WTC11 (cell line): ENCODE data around the gene KRT79. TPM values are rescaled to one million over a fixed set of nuclear protein-coding genes. Genes with fewer than 3 reads are reported as not detected.

ENCODE experiments used
- ATAC-seq: fragments of 200-7000 bp; cut with Tn5 transposase; 2 replicates; pipeline ENCODE4 v1.10.0; 2021; ENCODE audit warnings: mild to moderate bottlenecking, moderate library complexity
- CTCF ChIA-PET: fragments of 300-600 bp; sonication (Branson Sonifier 250); formaldehyde crosslinking; loops from one replicate; lab custom pipeline; 2021; ENCODE audit warnings: antibody characterized with exemption; lab: Charles Lee
- POLR2A ChIA-PET: fragments of 350-600 bp; sonication (Branson Sonifier 250); formaldehyde crosslinking; loops from one replicate; lab custom pipeline; 2021; ENCODE audit warnings: antibody characterized with exemption; lab: Charles Lee
- DNase-seq: peaks from one replicate; pipeline ENCODE4 v3.0.0; 2021; ENCODE audit warnings: low spot score
- H3K27ac Mint-ChIP-seq: 2 replicates; pipeline ENCODE4 v1.8.0; 2021; ENCODE audit warnings: mixed read lengths
- H3K27me3 Mint-ChIP-seq: 2 replicates; pipeline ENCODE4 v1.8.0; 2021; ENCODE audit warnings: low read depth, mild to moderate bottlenecking, moderate library complexity, mixed read lengths
- H3K36me3 Mint-ChIP-seq: 2 replicates; pipeline ENCODE4 v1.8.0; 2021; ENCODE audit warnings: mixed read lengths
- H3K4me1 Mint-ChIP-seq: 2 replicates; pipeline ENCODE4 v1.8.0; 2022; ENCODE audit warnings: mixed read lengths
- H3K4me3 Mint-ChIP-seq: 2 replicates; pipeline ENCODE4 v1.8.0; 2021; ENCODE audit warnings: mild to moderate bottlenecking, moderate library complexity, mixed read lengths
- H3K9me3 Mint-ChIP-seq: 2 replicates; pipeline ENCODE4 v1.8.0; 2021; ENCODE audit warnings: mixed read lengths
- ATF3 ChIP-seq: sonication (generic); formaldehyde crosslinking; conservative IDR thresholded peaks from 2 replicates; pipeline ENCODE4 v1.8.1; 2022; ENCODE audit warnings: mild to moderate bottlenecking, missing genetic modification reagents
- CREB1 ChIP-seq: sonication (generic); formaldehyde crosslinking; IDR thresholded peaks from 2 replicates; pipeline ENCODE4 v1.8.0; 2023; ENCODE audit warnings: mild to moderate bottlenecking, missing genetic modification reagents
- E2F1 ChIP-seq: sonication (generic); formaldehyde crosslinking; IDR thresholded peaks from 2 replicates; pipeline ENCODE4 v1.8.0; 2022; ENCODE audit warnings: mild to moderate bottlenecking, missing genetic modification reagents
- ELF4 ChIP-seq: sonication (generic); formaldehyde crosslinking; IDR thresholded peaks from 2 replicates; pipeline ENCODE4 v1.8.1; 2022; ENCODE audit warnings: low read depth, mild to moderate bottlenecking, moderate library complexity, missing genetic modification reagents
- NFYB ChIP-seq: sonication (generic); formaldehyde crosslinking; conservative IDR thresholded peaks from 2 replicates; pipeline ENCODE4 v1.8.0; 2022; ENCODE audit warnings: low read depth, missing genetic modification reagents
- NR1H2 ChIP-seq: sonication (generic); formaldehyde crosslinking; IDR thresholded peaks from 2 replicates; pipeline ENCODE4 v1.9.0; 2021; ENCODE audit warnings: mild to moderate bottlenecking, moderate library complexity, missing genetic modification reagents
- PRRX2 ChIP-seq: fragments of 250-450 bp; sonication (Bioruptor Pico); IDR thresholded peaks from 2 replicates; pipeline ENCODE4 v1.8.0; 2021; ENCODE audit warnings: mild to moderate bottlenecking
- SMAD4 ChIP-seq: sonication (generic); formaldehyde crosslinking; IDR thresholded peaks from 2 replicates; pipeline ENCODE4 v1.8.0; 2022; ENCODE audit warnings: mild to moderate bottlenecking, missing genetic modification reagents
- TEAD4 ChIP-seq: sonication (generic); formaldehyde crosslinking; IDR thresholded peaks from 2 replicates; pipeline ENCODE4 v1.8.0; 2022; ENCODE audit warnings: mild to moderate bottlenecking, missing genetic modification reagents
- ZNF138 ChIP-seq: sonication (generic); formaldehyde crosslinking; conservative IDR thresholded peaks from 2 replicates; pipeline ENCODE4 v1.8.1; 2022; ENCODE audit warnings: mild to moderate bottlenecking, moderate library complexity, missing genetic modification reagents
- ZNF263 ChIP-seq: sonication (generic); formaldehyde crosslinking; IDR thresholded peaks from 2 replicates; pipeline ENCODE4 v1.8.1; 2022; ENCODE audit warnings: low read depth, mild to moderate bottlenecking, moderate library complexity, missing genetic modification reagents
- ZNF416 ChIP-seq: fragments of 250-450 bp; sonication (Bioruptor Pico); IDR thresholded peaks from 2 replicates; pipeline ENCODE4 v1.9.0; 2021; ENCODE audit warnings: mild to moderate bottlenecking, inconsistent platforms
- ZNF512 ChIP-seq: sonication (generic); formaldehyde crosslinking; IDR thresholded peaks from 2 replicates; pipeline ENCODE4 v1.8.1; 2022; ENCODE audit warnings: missing genetic modification reagents, borderline replicate concordance
- total RNA-seq: library from RNA; stranded (reverse); gene quantifications from 3 replicates; pipeline ENCODE4 v1.2.3, GENCODE V29; 2021
- TF ChIP-seq, protein P1 (sequence below): sonication (generic); formaldehyde crosslinking; IDR thresholded peaks from 2 replicates; pipeline ENCODE4 v1.8.1; 2023; ENCODE audit warnings: mild to moderate bottlenecking, missing genetic modification reagents
- TF ChIP-seq, protein P2 (sequence below): sonication (generic); formaldehyde crosslinking; IDR thresholded peaks from 2 replicates; pipeline ENCODE4 v1.8.1; 2022; ENCODE audit warnings: low read depth, mild to moderate bottlenecking, moderate library complexity, missing genetic modification reagents, borderline replicate concordance
- TF ChIP-seq, protein P3 (sequence below): fragments of 250-450 bp; sonication (Bioruptor Pico); IDR thresholded peaks from 2 replicates; pipeline ENCODE4 v2.1.2; 2022; ENCODE audit warnings: mild to moderate bottlenecking, moderate library complexity
- TF ChIP-seq, protein P4 (sequence below): fragments of 250-450 bp; sonication (Bioruptor Pico); IDR thresholded peaks from 2 replicates; pipeline ENCODE4 v1.8.0; 2021; ENCODE audit warnings: mild to moderate bottlenecking

Gene KRT79
- total RNA-seq, 1 experiment from 2014 or later, result not detected

GRCh38 chr12:52772188-52772587, 61.9 kb downstream of the KRT79 start:
- no peak overlapping the region for H3K27ac Mint-ChIP-seq
- peaks cover 8% of the 10 kb centered on the region for H3K9me3 Mint-ChIP-seq
- H3K4me3 Mint-ChIP-seq, result no peak overlapping the region
- ATAC-seq (no peak), DNase-seq (no peak)
- no peaks in the 10 kb centered on the region for H3K36me3 Mint-ChIP-seq
- ChIA-PET POLR2A (no interaction called here), CTCF (interaction anchor here (0.9 to 1.7 kb wide), 4 partner anchors 80 to 108 kb away, joined by 3 to 8 read pairs (median 3); no protein-coding TSS in a partner anchor)
- H3K27me3 Mint-ChIP-seq, result peaks cover 4% of the 10 kb centered on the region
- H3K4me1 Mint-ChIP-seq, result no peaks in the 10 kb centered on the region
- TF ChIP-seq ZNF416 (CRISPR knock-in tag) (no peak), NR1H2 (CRISPR knock-in tag) (no peak), SMAD4 (CRISPR knock-in tag) (no peak), ZNF138 (CRISPR knock-in tag) (no peak), E2F1 (CRISPR knock-in tag) (no peak)
- TF ChIP-seq, protein P1, sequence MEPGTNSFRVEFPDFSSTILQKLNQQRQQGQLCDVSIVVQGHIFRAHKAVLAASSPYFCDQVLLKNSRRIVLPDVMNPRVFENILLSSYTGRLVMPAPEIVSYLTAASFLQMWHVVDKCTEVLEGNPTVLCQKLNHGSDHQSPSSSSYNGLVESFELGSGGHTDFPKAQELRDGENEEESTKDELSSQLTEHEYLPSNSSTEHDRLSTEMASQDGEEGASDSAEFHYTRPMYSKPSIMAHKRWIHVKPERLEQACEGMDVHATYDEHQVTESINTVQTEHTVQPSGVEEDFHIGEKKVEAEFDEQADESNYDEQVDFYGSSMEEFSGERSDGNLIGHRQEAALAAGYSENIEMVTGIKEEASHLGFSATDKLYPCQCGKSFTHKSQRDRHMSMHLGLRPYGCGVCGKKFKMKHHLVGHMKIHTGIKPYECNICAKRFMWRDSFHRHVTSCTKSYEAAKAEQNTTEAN, result no peak
- TF ChIP-seq, protein P2, sequence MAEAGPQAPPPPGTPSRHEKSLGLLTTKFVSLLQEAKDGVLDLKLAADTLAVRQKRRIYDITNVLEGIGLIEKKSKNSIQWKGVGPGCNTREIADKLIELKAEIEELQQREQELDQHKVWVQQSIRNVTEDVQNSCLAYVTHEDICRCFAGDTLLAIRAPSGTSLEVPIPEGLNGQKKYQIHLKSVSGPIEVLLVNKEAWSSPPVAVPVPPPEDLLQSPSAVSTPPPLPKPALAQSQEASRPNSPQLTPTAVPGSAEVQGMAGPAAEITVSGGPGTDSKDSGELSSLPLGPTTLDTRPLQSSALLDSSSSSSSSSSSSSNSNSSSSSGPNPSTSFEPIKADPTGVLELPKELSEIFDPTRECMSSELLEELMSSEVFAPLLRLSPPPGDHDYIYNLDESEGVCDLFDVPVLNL (CRISPR knock-in tag), result no peak

DNA sequence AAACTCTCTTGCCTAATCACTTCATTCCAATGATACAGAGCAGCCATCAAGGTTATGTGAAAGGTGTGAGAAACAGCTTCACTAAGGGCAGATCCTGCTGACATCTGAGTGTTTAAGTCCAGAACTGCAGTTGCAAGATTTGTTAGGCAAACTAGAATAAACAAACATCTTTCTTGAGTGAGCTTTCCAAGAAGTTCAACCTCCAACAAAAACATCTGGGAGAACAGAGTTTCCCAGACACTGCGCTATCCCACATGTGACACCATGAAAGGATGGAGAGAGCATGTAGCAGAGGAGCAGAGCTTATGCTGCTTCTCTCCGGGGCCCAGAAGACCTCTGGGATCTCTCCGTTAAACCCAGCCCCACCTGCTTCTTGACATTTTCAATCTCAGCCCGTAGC, 62.6 kb downstream of the KRT79 start:
- no peak overlapping the region for H3K27ac Mint-ChIP-seq
- H3K36me3 Mint-ChIP-seq, result no peaks in the 10 kb centered on the region
- H3K4me3 Mint-ChIP-seq, result no peak overlapping the region
- CTCF ChIA-PET, result interaction anchor here (0.9 to 1.7 kb wide), 4 partner anchors 79 to 108 kb away, joined by 3 to 8 read pairs (median 3); no protein-coding TSS in a partner anchor
- POLR2A ChIA-PET, result no interaction called here
- DNase-seq (no peak), ATAC-seq (no peak)
- peaks cover 4% of the 10 kb centered on the region for H3K27me3 Mint-ChIP-seq
- TF ChIP-seq ZNF263 (CRISPR knock-in tag), result no peak
- TF ChIP-seq TEAD4 (CRISPR knock-in tag), result no peak
- TF ChIP-seq ELF4, result no peak
- TF ChIP-seq, protein P3, sequence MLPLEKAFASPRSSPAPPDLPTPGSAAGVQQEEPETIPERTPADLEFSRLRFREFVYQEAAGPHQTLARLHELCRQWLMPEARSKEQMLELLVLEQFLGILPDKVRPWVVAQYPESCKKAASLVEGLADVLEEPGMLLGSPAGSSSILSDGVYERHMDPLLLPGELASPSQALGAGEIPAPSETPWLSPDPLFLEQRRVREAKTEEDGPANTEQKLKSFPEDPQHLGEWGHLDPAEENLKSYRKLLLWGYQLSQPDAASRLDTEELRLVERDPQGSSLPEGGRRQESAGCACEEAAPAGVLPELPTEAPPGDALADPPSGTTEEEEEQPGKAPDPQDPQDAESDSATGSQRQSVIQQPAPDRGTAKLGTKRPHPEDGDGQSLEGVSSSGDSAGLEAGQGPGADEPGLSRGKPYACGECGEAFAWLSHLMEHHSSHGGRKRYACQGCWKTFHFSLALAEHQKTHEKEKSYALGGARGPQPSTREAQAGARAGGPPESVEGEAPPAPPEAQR (CRISPR knock-in tag), result no peak
- TF ChIP-seq ZNF512 (CRISPR knock-in tag), result no peak
- no peak for TF ChIP-seq NFYB (CRISPR knock-in tag)
- no peak for TF ChIP-seq CREB1 (CRISPR knock-in tag)
- TF ChIP-seq PRRX2 (CRISPR knock-in tag), result no peak
- TF ChIP-seq, protein P4, sequence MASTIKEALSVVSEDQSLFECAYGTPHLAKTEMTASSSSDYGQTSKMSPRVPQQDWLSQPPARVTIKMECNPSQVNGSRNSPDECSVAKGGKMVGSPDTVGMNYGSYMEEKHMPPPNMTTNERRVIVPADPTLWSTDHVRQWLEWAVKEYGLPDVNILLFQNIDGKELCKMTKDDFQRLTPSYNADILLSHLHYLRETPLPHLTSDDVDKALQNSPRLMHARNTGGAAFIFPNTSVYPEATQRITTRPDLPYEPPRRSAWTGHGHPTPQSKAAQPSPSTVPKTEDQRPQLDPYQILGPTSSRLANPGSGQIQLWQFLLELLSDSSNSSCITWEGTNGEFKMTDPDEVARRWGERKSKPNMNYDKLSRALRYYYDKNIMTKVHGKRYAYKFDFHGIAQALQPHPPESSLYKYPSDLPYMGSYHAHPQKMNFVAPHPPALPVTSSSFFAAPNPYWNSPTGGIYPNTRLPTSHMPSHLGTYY (CRISPR knock-in tag), result no peak
- TF ChIP-seq ATF3 (CRISPR knock-in tag), result no peak
- no peaks in the 10 kb centered on the region for H3K4me1 Mint-ChIP-seq
- H3K9me3 Mint-ChIP-seq, result peaks cover 8% of the 10 kb centered on the region

Other genes with a start within 250 kb of the KRT79 start
- gene KRT72, start 232.8 kb downstream of the KRT79 start, total RNA-seq, result 0.11 TPM in 1 of 3 replicates, not detected in the others
- gene KRT73, start 215.8 kb downstream of the KRT79 start, total RNA-seq, result not detected in 3 replicates
- gene KRT2, start 182.1 kb downstream of the KRT79 start, total RNA-seq, result not detected in 3 replicates
- gene KRT1, start 153.9 kb downstream of the KRT79 start, total RNA-seq, result not detected in 3 replicates
- not detected in 3 replicates for gene KRT77, start 130.8 kb downstream of the KRT79 start, total RNA-seq
- gene KRT76, start 57.0 kb downstream of the KRT79 start, total RNA-seq, result not detected in 3 replicates
- not detected in 3 replicates for gene KRT3, start 38.2 kb downstream of the KRT79 start, total RNA-seq
- gene KRT4, start 20.2 kb downstream of the KRT79 start, total RNA-seq, result not detected in 3 replicates
- gene KRT78, start 14.7 kb upstream of the KRT79 start, total RNA-seq, result not detected in 3 replicates
- 424 to 477 TPM (median 429 TPM) in 3 replicates for gene KRT8, start 70.8 kb upstream of the KRT79 start, total RNA-seq
- gene KRT18, start 114.8 kb upstream of the KRT79 start, total RNA-seq, result 461 to 525 TPM (median 465 TPM) in 3 replicates
- 730 to 860 TPM (median 838 TPM) in 3 replicates for gene EIF4B, start 172.1 kb upstream of the KRT79 start, total RNA-seq
- gene TNS2, start 215.8 kb upstream of the KRT79 start, total RNA-seq, result 3.4 to 7.7 TPM (median 4.1 TPM) in 3 replicates
- 6.5 to 11.9 TPM (median 6.8 TPM) in 3 replicates for gene SPRYD3, start 245.1 kb upstream of the KRT79 start, total RNA-seq